Measurements from ENCODE around the gene PXYLP1.
"Not testable (repeated sequence)": the region's sequence is repeated elsewhere in the genome, so short reads cannot be mapped to it uniquely, and the experiment has no call there.

The PXYLP1 gene

GRCh38 chr3:141231101-141231951 is at the start of gene PXYLP1:
TSS of gene PXYLP1 (plus strand) at chr3:141231825. CDS start at chr3:141260176, 28,351 bp downstream.
- DNase-seq (ENCODE audit: low read depth in 2 of 2): peak; percentile 79 to 86

GRCh38 chr3:141183606-141184005 is 48.0 kb upstream of the PXYLP1 start:
- DNase-seq (ENCODE audit: low read depth in 2 of 2): no peak

GRCh38 chr3:141184430-141184829 is 47.2 kb upstream of the PXYLP1 start:
- DNase-seq (ENCODE audit: low read depth in 2 of 2): no peak

GRCh38 chr3:141191097-141191749 is 40.4 kb upstream of the PXYLP1 start:
- no peak for DNase-seq (ENCODE audit: low read depth in 2 of 2)

- DNase-seq (ENCODE audit: low read depth in 2 of 2): peak; percentile 94 to 100
These were observed 39.3 kb upstream of the PXYLP1 start for GRCh38 chr3:141192345-141192744.

- DNase-seq (ENCODE audit: low read depth in 2 of 2): no peak
These were observed 38.4 kb upstream of the PXYLP1 start for GRCh38 chr3:141193066-141193830.

GRCh38 chr3:141201122-141201521 is 30.5 kb upstream of the PXYLP1 start:
- no peak for DNase-seq (ENCODE audit: low read depth in 2 of 2)

GRCh38 chr3:141202682-141203081 is 28.9 kb upstream of the PXYLP1 start:
- no peak for DNase-seq (ENCODE audit: low read depth in 2 of 2)

GRCh38 chr3:141203866-141204265 is 27.8 kb upstream of the PXYLP1 start:
- DNase-seq (ENCODE audit: low read depth in 2 of 2): no peak

GRCh38 chr3:141204343-141204742 is 27.3 kb upstream of the PXYLP1 start:
- DNase-seq (ENCODE audit: low read depth in 2 of 2): no peak

- not testable (repeated sequence) for DNase-seq (ENCODE audit: low read depth in 2 of 2)
These were observed 20.3 kb upstream of the PXYLP1 start for GRCh38 chr3:141211306-141211705.

- no peak for DNase-seq (ENCODE audit: low read depth in 2 of 2)
These were observed 19.5 kb upstream of the PXYLP1 start for GRCh38 chr3:141212101-141212500.

- no peak for DNase-seq (ENCODE audit: low read depth in 2 of 2)
These were observed 19.1 kb upstream of the PXYLP1 start for GRCh38 chr3:141212555-141212954.

- DNase-seq (ENCODE audit: low read depth in 2 of 2): no peak
These were observed 14.7 kb upstream of the PXYLP1 start for GRCh38 chr3:141216975-141217374.

GRCh38 chr3:141217389-141217788 is 14.2 kb upstream of the PXYLP1 start:
- DNase-seq (ENCODE audit: low read depth in 2 of 2): no peak

GRCh38 chr3:141218162-141218835 is 13.3 kb upstream of the PXYLP1 start:
- DNase-seq (ENCODE audit: low read depth in 2 of 2): no peak

GRCh38 chr3:141218926-141219325 is 12.7 kb upstream of the PXYLP1 start:
- DNase-seq (ENCODE audit: low read depth in 2 of 2): no peak

GRCh38 chr3:141223673-141224166 is 7.9 kb upstream of the PXYLP1 start:
- no peak for DNase-seq (ENCODE audit: low read depth in 2 of 2)

- DNase-seq (ENCODE audit: low read depth in 2 of 2): no peak
These were observed 5.7 kb upstream of the PXYLP1 start for GRCh38 chr3:141225939-141226338.

- no peak for DNase-seq (ENCODE audit: low read depth in 2 of 2)
These were observed 4.4 kb upstream of the PXYLP1 start for GRCh38 chr3:141227216-141227615.

GRCh38 chr3:141227752-141228151 is 3.9 kb upstream of the PXYLP1 start:
- no peak for DNase-seq (ENCODE audit: low read depth in 2 of 2)

GRCh38 chr3:141228395-141228794 is 3.2 kb upstream of the PXYLP1 start:
- no peak for DNase-seq (ENCODE audit: low read depth in 2 of 2)
